SK-N-SH treated with all-trans-retinoic acid at 6 μM for 48 hours (cell line): ENCODE data around the gene NFATC3.
"Not testable (repeated sequence)": the region's sequence is repeated elsewhere in the genome, so short reads cannot be mapped to it uniquely, and the experiment has no call there.

Experiments
- ATAC-seq: fragments of 200-7000 bp; cut with Tn5 transposase; 3 replicates; pipeline ENCODE4 v1.9.1; 2020; ENCODE audit warnings: mild to moderate bottlenecking, moderate library complexity
- ARNTL ChIP-seq: fragments of 450-650 bp; formaldehyde crosslinking; IDR thresholded peaks from 2 replicates; pipeline ENCODE4 v1.5.0; 2020; ENCODE audit warnings: low read depth, mild to moderate bottlenecking, moderate library complexity, borderline replicate concordance
- BACH2 ChIP-seq: fragments of 250-450 bp; sonication (Bioruptor Pico); IDR thresholded peaks from 2 replicates; pipeline ENCODE4 v1.9.0; 2021; ENCODE audit warnings: mild to moderate bottlenecking, borderline replicate concordance
- CREB5 ChIP-seq: fragments of 250-450 bp; sonication (Bioruptor Pico); IDR thresholded peaks from 2 replicates; pipeline ENCODE4 v1.5.1; 2020; ENCODE audit warnings: low read depth, mild to moderate bottlenecking, moderate library complexity
- CSDC2 ChIP-seq: fragments of 250-450 bp; sonication (Bioruptor Pico); IDR thresholded peaks from 2 replicates; pipeline ENCODE4 v1.5.0; 2020; ENCODE audit warnings: mild to moderate bottlenecking, moderate library complexity
- CSRNP3 ChIP-seq: fragments of 250-450 bp; sonication (Bioruptor Pico); IDR thresholded peaks from 2 replicates; pipeline ENCODE4 v1.5.1; 2021; ENCODE audit warnings: mild to moderate bottlenecking, moderate library complexity
- ESRRG ChIP-seq: fragments of 250-450 bp; sonication (Bioruptor Pico); IDR thresholded peaks from 2 replicates; pipeline ENCODE4 v1.6.1; 2021; ENCODE audit warnings: mild to moderate bottlenecking
- GLIS3 ChIP-seq: fragments of 250-450 bp; sonication (Bioruptor Pico); IDR thresholded peaks from 2 replicates; pipeline ENCODE4 v1.5.0; 2020; ENCODE audit warnings: mild to moderate bottlenecking, moderate library complexity
- ISL1 ChIP-seq: fragments of 250-450 bp; sonication (Bioruptor Pico); IDR thresholded peaks from 2 replicates; pipeline ENCODE4 v2.1.2; 2022; ENCODE audit warnings: mild to moderate bottlenecking, moderate library complexity
- OSR1 ChIP-seq: fragments of 250-450 bp; sonication (Bioruptor Pico); IDR thresholded peaks from 2 replicates; pipeline ENCODE4 v1.8.0; 2022; ENCODE audit warnings: moderate library complexity, mild to moderate bottlenecking, inconsistent platforms
- POU6F1 ChIP-seq: fragments of 250-450 bp; sonication (Bioruptor Pico); IDR thresholded peaks from 2 replicates; pipeline ENCODE4 v1.8.0; 2021; ENCODE audit warnings: low read depth, mild to moderate bottlenecking, moderate library complexity, borderline replicate concordance
- PPARA ChIP-seq: fragments of 250-450 bp; sonication (Bioruptor Pico); IDR thresholded peaks from 2 replicates; pipeline ENCODE4 v1.5.0; 2020; ENCODE audit warnings: mild to moderate bottlenecking, borderline replicate concordance
- RARB ChIP-seq: fragments of 250-450 bp; sonication (Bioruptor Pico); IDR thresholded peaks from 2 replicates; pipeline ENCODE4 v1.8.0; 2021; ENCODE audit warnings: mild to moderate bottlenecking, moderate library complexity
- TCF4 ChIP-seq: fragments of 250-450 bp; sonication (Bioruptor Pico); IDR thresholded peaks from 2 replicates; pipeline ENCODE4 v1.8.0; 2021; ENCODE audit warnings: mild to moderate bottlenecking, moderate library complexity, borderline replicate concordance
- TOX ChIP-seq: fragments of 250-450 bp; sonication (Bioruptor Pico); IDR thresholded peaks from 2 replicates; pipeline ENCODE4 v1.8.0; 2021; ENCODE audit warnings: mild to moderate bottlenecking, moderate library complexity, borderline replicate concordance
- TSHZ2 ChIP-seq: fragments of 250-450 bp; sonication (Bioruptor Pico); IDR thresholded peaks from 2 replicates; pipeline ENCODE4 v1.5.0; 2020; ENCODE audit warnings: mild to moderate bottlenecking, moderate library complexity
- ZC3H10 ChIP-seq: fragments of 250-450 bp; sonication (Bioruptor Pico); IDR thresholded peaks from 2 replicates; pipeline ENCODE4 v1.5.1; 2021; ENCODE audit warnings: mild to moderate bottlenecking, moderate library complexity
- ZFP3 ChIP-seq: fragments of 250-450 bp; sonication (Bioruptor Pico); IDR thresholded peaks from 2 replicates; pipeline ENCODE4 v1.5.0; 2020; ENCODE audit warnings: mild to moderate bottlenecking, moderate library complexity
- ZFP30 ChIP-seq: fragments of 450-650 bp; formaldehyde crosslinking; IDR thresholded peaks from 2 replicates; pipeline ENCODE4 v1.5.0; 2022; ENCODE audit warnings: mild to moderate bottlenecking, moderate library complexity
- ZNF565 ChIP-seq: fragments of 450-650 bp; formaldehyde crosslinking; conservative IDR thresholded peaks from 2 replicates; pipeline ENCODE4 v1.5.0; 2020; ENCODE audit warnings: low read depth, mild to moderate bottlenecking, moderate library complexity
- ZNF8 ChIP-seq: fragments of 450-650 bp; formaldehyde crosslinking; IDR thresholded peaks from 2 replicates; pipeline ENCODE4 v1.5.0; 2020; ENCODE audit warnings: mild to moderate bottlenecking, moderate library complexity

The NFATC3 gene

GRCh38 chr16:68091380-68092261, 6.5 kb downstream of the NFATC3 start:
- no peak for TF ChIP-seq TSHZ2 (CRISPR knock-in tag)
- TF ChIP-seq TCF4 (CRISPR knock-in tag) = no peak
- TF ChIP-seq ARNTL (CRISPR knock-in tag) = no peak
- TF ChIP-seq CSRNP3 (CRISPR knock-in tag) = no peak
- no peak for TF ChIP-seq OSR1 (CRISPR knock-in tag)
- no peak for TF ChIP-seq ZFP30 (CRISPR knock-in tag)
- TF ChIP-seq CSDC2 (CRISPR knock-in tag) = no peak
- no peak for TF ChIP-seq ZNF8 (CRISPR knock-in tag)
- no peak for TF ChIP-seq TOX
- ATAC-seq = peak; percentile 68

GRCh38 chr16:68092275-68092674, 7.1 kb downstream of the NFATC3 start:
- ATAC-seq = not testable (repeated sequence)

GRCh38 chr16:68093816-68094613, 8.8 kb downstream of the NFATC3 start:
- ATAC-seq = peak; percentile 90
- no peak for TF ChIP-seq BACH2 (CRISPR knock-in tag)
- TF ChIP-seq ISL1 (CRISPR knock-in tag) = no peak
- TF ChIP-seq CREB5 (CRISPR knock-in tag) = no peak
- no peak for TF ChIP-seq ZC3H10 (CRISPR knock-in tag)
- TF ChIP-seq CSDC2 (CRISPR knock-in tag) = no peak
- no peak for TF ChIP-seq TCF4 (CRISPR knock-in tag)
- no peak for TF ChIP-seq ZNF8 (CRISPR knock-in tag)
- TF ChIP-seq PPARA = no peak
- no peak for TF ChIP-seq TOX
- no peak for TF ChIP-seq GLIS3 (CRISPR knock-in tag)
- no peak for TF ChIP-seq RARB (CRISPR knock-in tag)
- no peak for TF ChIP-seq POU6F1
- no peak for TF ChIP-seq ESRRG (CRISPR knock-in tag)
- TF ChIP-seq OSR1 (CRISPR knock-in tag) = no peak
- no peak for TF ChIP-seq ZFP3 (CRISPR knock-in tag)
- TF ChIP-seq CSRNP3 (CRISPR knock-in tag) = no peak
- TF ChIP-seq ZNF565 (CRISPR knock-in tag) = no peak
- TF ChIP-seq ZFP30 (CRISPR knock-in tag) = no peak
